Measurements from ENCODE around the gene SEC16B.

DNA sequence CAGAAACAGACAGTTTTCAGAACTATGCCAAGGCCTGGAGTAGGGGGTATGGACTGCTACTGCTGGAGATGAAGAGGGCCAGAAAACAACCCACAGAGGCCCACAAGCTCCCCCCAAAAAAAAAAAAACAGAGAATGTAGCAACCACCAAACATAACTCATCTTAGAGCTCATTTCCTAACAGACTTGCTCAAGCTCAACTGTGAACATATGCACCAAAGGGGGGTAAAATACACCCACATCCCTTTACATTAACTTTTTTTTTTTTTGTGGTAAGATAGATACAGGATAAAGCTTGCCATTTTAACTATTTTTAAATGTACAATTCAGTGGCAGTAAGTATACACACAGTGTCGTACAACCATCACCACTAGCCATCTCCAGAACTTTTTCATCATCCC lies 36.0 kb downstream of the SEC16B start:
- TF ChIP-seq, protein P1, sequence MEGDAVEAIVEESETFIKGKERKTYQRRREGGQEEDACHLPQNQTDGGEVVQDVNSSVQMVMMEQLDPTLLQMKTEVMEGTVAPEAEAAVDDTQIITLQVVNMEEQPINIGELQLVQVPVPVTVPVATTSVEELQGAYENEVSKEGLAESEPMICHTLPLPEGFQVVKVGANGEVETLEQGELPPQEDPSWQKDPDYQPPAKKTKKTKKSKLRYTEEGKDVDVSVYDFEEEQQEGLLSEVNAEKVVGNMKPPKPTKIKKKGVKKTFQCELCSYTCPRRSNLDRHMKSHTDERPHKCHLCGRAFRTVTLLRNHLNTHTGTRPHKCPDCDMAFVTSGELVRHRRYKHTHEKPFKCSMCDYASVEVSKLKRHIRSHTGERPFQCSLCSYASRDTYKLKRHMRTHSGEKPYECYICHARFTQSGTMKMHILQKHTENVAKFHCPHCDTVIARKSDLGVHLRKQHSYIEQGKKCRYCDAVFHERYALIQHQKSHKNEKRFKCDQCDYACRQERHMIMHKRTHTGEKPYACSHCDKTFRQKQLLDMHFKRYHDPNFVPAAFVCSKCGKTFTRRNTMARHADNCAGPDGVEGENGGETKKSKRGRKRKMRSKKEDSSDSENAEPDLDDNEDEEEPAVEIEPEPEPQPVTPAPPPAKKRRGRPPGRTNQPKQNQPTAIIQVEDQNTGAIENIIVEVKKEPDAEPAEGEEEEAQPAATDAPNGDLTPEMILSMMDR (IDR thresholded peaks at IDR 0.05): no peak
- no peak for TF ChIP-seq POLR2AphosphoS5 (IDR thresholded peaks at IDR 0.05)
- TF ChIP-seq POLR2A (IDR thresholded peaks at IDR 0.05): no peak
- TF ChIP-seq EP300 (IDR thresholded peaks at IDR 0.05): no peak

Data from gastroesophageal sphincter (tissue), 3 donors.